HepG2 (cell line): Measurements from ENCODE around the gene ANKRD10. TPM values are rescaled to one million over a fixed set of nuclear protein-coding genes. Genes with fewer than 3 reads are reported as not detected.

ENCODE experiments used
- AKNA ChIP-seq: sonication (generic); formaldehyde crosslinking; IDR thresholded peaks from 2 replicates; pipeline ENCODE4 v1.4.0; 2020; ENCODE audit warnings: missing genetic modification reagents, borderline replicate concordance
- BATF2 ChIP-seq: sonication (generic); formaldehyde crosslinking; IDR thresholded peaks from 2 replicates; pipeline ENCODE4 v1.8.0; 2022; ENCODE audit warnings: mild to moderate bottlenecking, missing genetic modification reagents, moderate library complexity
- CREB3 ChIP-seq: sonication (generic); formaldehyde crosslinking; IDR thresholded peaks from 2 replicates; pipeline ENCODE4 v1.5.0; 2020; ENCODE audit warnings: missing genetic modification reagents
- ELF4 ChIP-seq: sonication (generic); formaldehyde crosslinking; IDR thresholded peaks from 2 replicates; pipeline ENCODE4 v1.5.0; 2020; ENCODE audit warnings: missing genetic modification reagents, mild to moderate bottlenecking, moderate library complexity, borderline replicate concordance
- HES4 ChIP-seq: sonication (generic); formaldehyde crosslinking; IDR thresholded peaks from 2 replicates; pipeline ENCODE4 v1.9.0; 2021; ENCODE audit warnings: mild to moderate bottlenecking, missing genetic modification reagents, borderline replicate concordance
- NBN ChIP-seq: fragments of 450-650 bp; conservative IDR thresholded peaks from 2 replicates; pipeline ENCODE4 v1.6.1; 2017
- PBX2 ChIP-seq: IDR thresholded peaks from 2 replicates; pipeline ENCODE4 v1.6.1; 2016; ENCODE audit warnings: control low read depth
- RFX3 ChIP-seq: IDR thresholded peaks from 2 replicates; pipeline ENCODE4 v1.6.1; 2016; ENCODE audit warnings: missing biosample characterization, missing genetic modification reagents
- RFX5 ChIP-seq: IDR thresholded peaks from 2 replicates; pipeline ENCODE4 v1.6.1; 2011; ENCODE audit warnings: low read depth, low read length, improper control_type of control experiment
- TBL1XR1 ChIP-seq: fragments of 150-350 bp; IDR thresholded peaks from 2 replicates; pipeline ENCODE4 v1.6.1; 2014; ENCODE audit warnings: borderline replicate concordance, low read length; ENCODE audit not compliant: partially characterized antibody
- ZNF772 ChIP-seq: sonication (generic); formaldehyde crosslinking; IDR thresholded peaks from 2 replicates; pipeline ENCODE4 v1.5.0; 2020; ENCODE audit warnings: mild to moderate bottlenecking, missing genetic modification reagents
- polyA plus RNA-seq, 8 experiments: library from polyadenylated mRNA; depleted of rRNA in 3 of 8; stranded (reverse) in 7 of 8; unstranded in 1 of 8; fragments of >200 nt; fragmentation: Illumina TruSeq in 4 of 8; extraction: Trizol in 4 of 8; gene quantifications; 2 replicates each; pipeline versions ENCODE4 v1.2.1 to v1.2.3, GENCODE V29; 2011 to 2016; ENCODE audit warnings: low read depth in 4 of 8, missing spikeins in 1 of 8, mixed read lengths in 1 of 8; ENCODE audit not compliant: insufficient read depth in 1 of 8
- total RNA-seq, 5 experiments: library from RNA; depleted of rRNA; stranded (reverse); fragments of >200 nt; fragmentation: Illumina TruSeq; extraction: Trizol; gene quantifications; 2 replicates each; pipeline ENCODE4 v1.2.3, GENCODE V29; 2016; ENCODE audit warnings: low read depth in 1 of 5

The ANKRD10 gene
- total and polyA plus RNA-seq, 2 of the 13 experiments (the other 11 are each of a cell fraction or from before 2014, with no cell fraction given) = 108 to 115 TPM

- TF ChIP-seq ELF4 (CRISPR knock-in tag) (no peak), TBL1XR1 (no peak), RFX5 (peak; percentile 53; the same call in 1 of the 2 replicates), CREB3 (CRISPR knock-in tag) (no peak), NBN (no peak), PBX2 (CRISPR knock-in tag) (peak; percentile 65), ZNF772 (CRISPR knock-in tag) (peak; percentile 79; the same call in 1 of the 2 replicates), RFX3 (CRISPR knock-in tag) (no peak), AKNA (CRISPR knock-in tag) (0 out of 2 replicates have a peak, but pooled peaks have one; percentile 45), BATF2 (CRISPR knock-in tag) (0 out of 2 replicates have a peak, but pooled peaks have one; percentile 38), HES4 (CRISPR knock-in tag) (peak; percentile 88)
Measured at GRCh38 chr13:110869805-110870706, 44.8 kb downstream of the ANKRD10 start (continued).
